Choroid plexus epithelial cell (primary cell): ENCODE measurements around the gene IFI6.

ENCODE experiments used
- DNase-seq: peaks from one replicate; pipeline ENCODE4 v3.0.0-alpha.2; 2010; ENCODE audit warnings: low read depth
- H3K4me3 ChIP-seq: 2 replicates; pipeline ENCODE4 v1.5.1; 2011; ENCODE audit warnings: low read depth, mild to moderate bottlenecking, control low read depth, low read length, moderate library complexity
- TF ChIP-seq, protein P1 (sequence below): conservative IDR thresholded peaks from 2 replicates; pipeline ENCODE4 v1.5.1; 2011; ENCODE audit warnings: low read depth, mild to moderate bottlenecking, control low read depth, inconsistent platforms, low read length, moderate library complexity

IFI6 gene

DNA sequence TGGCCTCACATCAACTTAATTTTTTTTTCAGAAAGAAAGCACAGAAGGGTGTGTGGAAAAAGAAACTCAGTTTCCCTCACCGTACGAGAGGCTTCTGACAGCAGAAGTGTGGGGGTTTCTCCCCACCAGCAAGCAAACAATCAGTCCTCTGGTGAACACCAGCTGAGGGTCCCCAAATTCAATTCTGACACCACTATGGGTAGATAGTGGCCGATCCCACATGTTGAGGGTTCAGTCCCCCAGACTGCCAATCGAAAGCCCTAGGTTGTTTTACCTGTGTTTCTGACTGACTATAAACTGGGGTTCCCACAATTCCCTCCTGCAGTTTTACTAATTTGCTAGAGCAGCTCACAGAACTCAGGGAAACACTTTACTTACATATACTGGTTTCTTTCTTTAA, 2.1 kb downstream of the IFI6 start:
- no peak overlapping the region for H3K4me3 ChIP-seq
- no peak for DNase-seq
- TF ChIP-seq, protein P1, sequence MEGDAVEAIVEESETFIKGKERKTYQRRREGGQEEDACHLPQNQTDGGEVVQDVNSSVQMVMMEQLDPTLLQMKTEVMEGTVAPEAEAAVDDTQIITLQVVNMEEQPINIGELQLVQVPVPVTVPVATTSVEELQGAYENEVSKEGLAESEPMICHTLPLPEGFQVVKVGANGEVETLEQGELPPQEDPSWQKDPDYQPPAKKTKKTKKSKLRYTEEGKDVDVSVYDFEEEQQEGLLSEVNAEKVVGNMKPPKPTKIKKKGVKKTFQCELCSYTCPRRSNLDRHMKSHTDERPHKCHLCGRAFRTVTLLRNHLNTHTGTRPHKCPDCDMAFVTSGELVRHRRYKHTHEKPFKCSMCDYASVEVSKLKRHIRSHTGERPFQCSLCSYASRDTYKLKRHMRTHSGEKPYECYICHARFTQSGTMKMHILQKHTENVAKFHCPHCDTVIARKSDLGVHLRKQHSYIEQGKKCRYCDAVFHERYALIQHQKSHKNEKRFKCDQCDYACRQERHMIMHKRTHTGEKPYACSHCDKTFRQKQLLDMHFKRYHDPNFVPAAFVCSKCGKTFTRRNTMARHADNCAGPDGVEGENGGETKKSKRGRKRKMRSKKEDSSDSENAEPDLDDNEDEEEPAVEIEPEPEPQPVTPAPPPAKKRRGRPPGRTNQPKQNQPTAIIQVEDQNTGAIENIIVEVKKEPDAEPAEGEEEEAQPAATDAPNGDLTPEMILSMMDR, result no peak

DNA sequence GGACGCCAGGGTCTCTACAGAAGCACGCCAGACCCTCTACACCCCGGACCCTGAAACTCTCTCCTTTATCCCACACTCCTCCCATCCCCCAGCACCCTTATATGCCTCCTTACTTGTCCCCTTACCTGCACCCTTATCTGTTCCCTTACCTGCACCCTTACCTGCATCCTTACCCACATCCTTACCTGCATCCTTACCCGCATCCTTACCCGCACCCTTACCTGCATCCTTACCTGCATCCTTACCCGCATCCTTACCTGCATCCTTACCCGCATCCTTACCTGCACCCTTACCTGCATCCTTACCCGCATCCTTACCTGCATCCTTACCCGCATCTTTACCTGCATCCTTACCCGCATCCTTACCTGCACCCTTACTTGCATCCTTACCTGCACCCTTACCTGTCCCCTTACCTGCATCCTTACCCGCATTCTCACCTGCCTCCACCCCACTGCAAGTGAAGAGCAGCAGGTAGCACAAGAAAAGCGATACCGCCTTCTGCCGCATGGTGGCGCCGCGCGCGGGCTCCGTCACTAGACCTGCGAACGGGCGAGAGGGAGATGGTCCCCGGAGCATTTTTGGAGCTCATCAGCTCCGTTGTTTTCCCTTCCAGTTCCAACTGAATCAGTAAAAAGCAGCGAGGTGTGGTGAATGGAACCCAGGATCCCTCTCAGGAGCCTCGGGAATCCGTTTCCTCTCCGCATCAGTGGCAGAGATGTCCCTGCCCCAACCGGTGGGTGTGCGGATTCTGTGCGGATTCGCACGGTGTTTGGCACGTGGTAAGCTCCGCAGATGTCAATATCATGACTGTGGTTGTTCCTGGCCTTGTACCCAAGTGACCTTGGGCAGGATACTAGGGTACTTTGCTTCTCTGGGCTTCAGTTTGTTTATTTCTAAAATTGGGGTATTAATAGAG, 2.9 kb downstream of the IFI6 start:
- DNase-seq, result peak; percentile 67
- TF ChIP-seq, protein P1, result peak; percentile 96
- H3K4me3 ChIP-seq, result peak overlapping the region; percentile 55

DNA sequence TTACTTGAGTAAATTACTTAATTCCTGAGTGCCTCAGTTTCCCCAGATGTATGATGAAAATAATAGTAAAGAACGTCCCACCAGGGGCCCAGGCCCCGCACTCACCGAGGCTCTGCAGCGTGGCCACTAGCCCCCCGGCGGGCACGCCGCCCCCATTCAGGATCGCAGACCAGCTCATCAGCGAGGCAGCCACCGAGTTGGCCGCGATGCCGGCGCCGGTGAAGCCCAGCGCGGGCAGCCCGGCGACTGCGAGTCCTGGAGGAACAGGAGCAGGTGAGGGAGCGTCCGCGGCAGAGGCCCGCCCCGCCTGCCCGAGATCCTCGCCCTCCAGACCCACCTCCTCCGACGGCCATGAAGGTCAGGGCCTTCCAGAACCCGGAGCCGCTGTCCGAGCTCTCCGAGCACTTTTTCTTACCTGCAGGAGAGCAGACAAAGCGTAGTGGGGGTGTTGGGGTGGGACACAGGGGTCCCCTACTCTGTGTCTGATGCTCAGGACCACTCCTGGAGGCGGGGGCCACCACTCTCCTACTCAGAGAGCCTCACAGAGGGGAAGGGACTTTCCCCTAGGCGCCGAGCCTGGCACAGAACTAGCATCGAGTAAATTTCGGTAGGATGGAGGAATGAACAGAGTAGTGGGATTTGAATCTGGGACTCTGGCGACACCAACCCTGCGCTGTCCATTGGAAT, 3.7 kb downstream of the IFI6 start:
- no peak for DNase-seq
- H3K4me3 ChIP-seq, result no peak overlapping the region
- TF ChIP-seq, protein P1, result no peak

DNA sequence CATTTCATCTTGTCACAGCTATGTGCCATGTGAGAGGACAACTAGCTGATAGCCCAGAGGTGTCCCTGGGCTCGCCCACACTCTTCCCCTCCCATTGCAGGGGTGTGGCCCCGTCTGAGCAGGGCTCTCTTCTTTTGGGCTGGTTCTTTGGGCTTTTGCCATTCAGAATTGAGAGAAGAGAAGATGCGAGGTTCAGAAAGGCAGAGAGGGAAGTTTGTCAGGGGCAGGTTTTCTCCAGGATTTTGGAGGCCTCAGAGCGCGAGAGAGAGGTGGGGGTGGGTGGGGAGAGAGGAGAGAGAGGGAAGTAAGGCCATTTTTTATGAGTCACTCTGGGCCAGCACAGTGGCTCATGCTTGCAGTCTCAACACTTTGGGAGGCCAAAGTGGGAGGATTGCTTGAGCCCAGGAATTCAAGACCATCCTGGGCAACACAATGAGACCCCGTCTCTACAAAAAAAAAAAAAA, 5.2 kb downstream of the IFI6 start:
- no peak overlapping the region for H3K4me3 ChIP-seq
- DNase-seq, result no peak
- TF ChIP-seq, protein P1, result no peak

DNA sequence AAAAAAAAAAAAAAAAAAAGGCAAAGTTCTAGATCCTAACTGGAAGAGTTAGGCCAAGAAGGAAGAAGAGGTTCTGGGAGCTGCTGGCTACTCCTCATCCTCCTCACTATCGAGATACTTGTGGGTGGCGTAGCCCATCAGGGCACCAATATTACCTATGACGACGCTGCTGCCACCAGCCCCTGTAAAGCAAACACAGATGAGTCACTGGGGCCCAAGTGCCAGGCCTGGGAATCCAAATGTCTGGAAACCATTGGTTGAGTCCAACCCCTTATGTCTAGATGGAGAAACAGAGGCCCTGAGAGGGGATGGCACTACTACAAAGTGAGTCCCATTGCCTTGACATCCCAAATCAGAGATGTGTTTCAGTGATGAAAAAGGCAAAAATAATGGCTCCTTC, 5.7 kb downstream of the IFI6 start:
- TF ChIP-seq, protein P1, result no peak
- no peak for DNase-seq
- no peak overlapping the region for H3K4me3 ChIP-seq

DNA sequence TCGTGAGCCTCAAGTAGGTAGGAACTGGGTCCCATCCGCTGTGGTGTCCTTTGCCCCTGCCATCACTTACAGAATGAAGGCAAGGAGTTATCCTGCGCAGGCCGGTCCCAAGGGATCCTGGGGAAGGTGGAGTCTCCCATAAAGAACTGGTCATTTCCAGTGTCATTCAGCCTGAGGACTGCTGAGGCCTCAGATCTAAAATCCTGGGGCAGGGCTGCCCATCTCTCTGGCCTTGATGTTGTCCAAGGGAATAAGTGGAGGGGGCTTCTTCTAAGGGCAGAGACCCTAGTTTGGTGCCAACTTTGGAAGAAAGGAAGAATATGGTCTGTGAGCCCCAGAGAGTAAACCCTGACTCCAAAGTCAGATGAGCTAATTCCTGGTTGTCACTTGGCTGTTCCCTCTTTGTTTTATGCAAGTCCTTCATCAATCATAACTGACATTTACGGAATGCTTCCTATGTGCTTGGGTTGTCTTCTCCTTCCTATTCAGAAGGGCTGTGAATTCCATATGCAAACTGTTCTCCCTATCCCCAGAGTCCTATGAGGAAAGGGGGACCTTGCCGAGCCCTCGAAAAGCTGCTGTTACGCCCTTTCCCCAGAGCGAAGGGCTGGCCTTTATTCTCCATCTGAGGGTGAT, 6.9 kb downstream of the IFI6 start:
- no peak for DNase-seq
- TF ChIP-seq, protein P1, result no peak
- no peak overlapping the region for H3K4me3 ChIP-seq
